C1 segment of cervical spinal cord (tissue), 14 donors: ENCODE data around the gene LONRF2.
"Not testable (repeated sequence)": the region's sequence is repeated elsewhere in the genome, so short reads cannot be mapped to it uniquely, and the experiment has no call there.

Experiments
- DNase-seq, 14 donors: peaks; one replicate each; lab custom pipeline; 2025; lab: John Stamatoyannopoulos, UW

Gene LONRF2

DNA sequence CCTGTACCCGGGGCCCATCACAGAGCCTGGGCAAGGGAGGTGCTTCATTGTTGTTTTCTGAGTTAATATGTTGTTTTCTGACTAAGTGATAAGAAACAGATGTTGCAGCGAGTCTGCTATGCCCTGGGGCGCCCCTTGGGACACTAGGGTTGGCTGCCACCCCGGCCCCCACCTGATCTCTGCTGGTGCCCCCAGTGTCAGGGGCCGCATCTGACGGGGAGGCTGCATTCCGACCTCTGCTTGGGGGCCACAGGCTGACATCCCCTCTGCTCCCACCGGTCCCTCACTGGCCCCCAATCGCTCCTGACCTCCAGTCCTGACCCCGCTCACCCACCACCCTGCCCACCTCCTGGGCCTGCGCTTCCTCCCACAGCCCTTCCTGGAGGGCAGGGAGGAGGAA is 65.9 kb downstream of the LONRF2 start:
- DNase-seq, result no peak

- DNase-seq, result no peak
Measured at GRCh38 chr2:100254646-100255210, 67.6 kb downstream of the LONRF2 start.

GRCh38 chr2:100253786-100254185 is 68.5 kb downstream of the LONRF2 start:
- DNase-seq, result no peak

GRCh38 chr2:100252811-100253698 is 69.2 kb downstream of the LONRF2 start:
- DNase-seq, result peak in 3 of 14 donors; percentile 6 to 90 (median 18)

GRCh38 chr2:100250645-100251044 is 71.7 kb downstream of the LONRF2 start:
- DNase-seq, result no peak

GRCh38 chr2:100248971-100249370 is 73.3 kb downstream of the LONRF2 start:
- DNase-seq, result no peak

DNA sequence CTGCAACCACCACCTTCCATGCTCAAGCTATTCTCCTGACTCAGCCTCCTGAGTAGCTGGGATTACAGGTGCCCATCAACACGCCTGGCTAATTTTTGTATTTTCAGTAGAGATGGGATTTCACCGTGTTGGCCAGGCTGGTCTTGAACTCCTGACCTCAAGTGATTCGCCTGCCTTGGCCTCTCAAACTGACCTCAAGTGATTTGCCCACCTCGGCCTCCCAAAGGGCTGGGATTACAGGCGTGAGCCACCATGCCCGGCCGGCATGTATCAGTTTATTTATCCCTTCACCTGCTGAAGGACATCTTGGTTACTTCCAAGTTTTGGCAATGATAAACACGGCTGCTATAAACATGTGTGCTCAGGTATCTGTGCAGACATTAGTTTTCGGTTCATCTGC is 73.7 kb downstream of the LONRF2 start:
- DNase-seq, result not testable (repeated sequence)

DNA sequence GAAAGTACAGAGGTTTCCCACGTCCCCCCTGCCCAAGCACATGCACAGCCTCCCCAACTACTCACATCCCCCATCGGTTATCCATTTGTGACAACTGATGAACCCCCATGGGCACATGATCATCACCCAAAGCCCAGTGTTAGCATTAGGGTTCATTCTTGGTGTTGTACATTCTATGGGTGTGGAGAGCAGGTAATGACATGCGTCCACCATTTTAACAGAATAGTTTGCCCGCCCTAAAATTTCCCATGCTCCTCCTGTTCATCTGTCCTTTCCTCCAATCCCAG is 74.3 kb downstream of the LONRF2 start:
- no peak for DNase-seq

GRCh38 chr2:100247256-100248043 is 74.9 kb downstream of the LONRF2 start:
- no peak for DNase-seq

DNA sequence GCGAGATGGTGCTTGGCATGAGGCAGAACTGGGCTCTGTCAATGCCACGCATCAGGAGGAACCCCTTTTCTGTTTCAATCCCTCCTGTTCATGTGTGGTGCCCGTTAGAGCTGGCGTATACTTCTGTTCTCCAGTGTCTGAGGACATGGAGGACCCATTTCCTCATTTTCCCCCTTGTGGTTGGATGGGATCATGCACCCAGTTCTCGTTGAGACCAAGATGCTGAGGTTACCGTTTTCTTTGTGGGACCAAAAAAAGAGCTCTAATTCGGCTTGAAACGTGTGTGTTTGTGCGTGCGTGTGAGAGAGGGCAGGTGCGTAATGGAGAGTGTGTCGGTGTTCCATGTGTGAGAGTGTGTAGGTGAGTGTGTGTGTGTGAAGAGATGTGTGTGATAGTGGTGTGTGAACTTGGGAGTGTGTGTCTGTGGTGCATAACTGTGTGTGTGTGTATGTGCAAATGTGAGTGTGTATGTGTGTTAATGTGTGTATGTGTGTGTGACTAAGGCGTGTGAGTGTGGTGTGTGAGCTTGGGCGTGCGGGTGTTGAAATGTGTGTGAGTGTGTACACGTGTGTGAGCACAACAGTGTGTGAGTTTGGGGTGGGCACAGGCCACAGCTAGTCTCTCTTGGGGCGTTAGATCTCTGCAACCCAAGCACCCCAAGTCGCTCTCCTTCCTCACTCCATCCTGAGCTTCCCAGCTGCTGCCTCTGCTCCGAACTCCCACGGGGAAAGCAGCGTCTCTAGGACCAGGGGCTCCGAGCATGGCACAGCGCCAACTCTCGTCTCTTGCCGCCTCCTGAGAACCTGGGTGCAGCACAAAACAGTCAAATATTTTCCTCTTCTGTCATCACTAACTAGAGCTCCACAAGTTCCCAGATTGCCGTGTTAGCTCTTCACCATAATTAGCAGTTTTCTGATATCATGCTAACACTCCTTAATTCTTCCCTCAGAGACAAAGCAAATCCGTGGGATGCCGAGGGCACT is 75.8 kb downstream of the LONRF2 start:
- peak in 1 of 14 donors; percentile 4 for DNase-seq

DNA sequence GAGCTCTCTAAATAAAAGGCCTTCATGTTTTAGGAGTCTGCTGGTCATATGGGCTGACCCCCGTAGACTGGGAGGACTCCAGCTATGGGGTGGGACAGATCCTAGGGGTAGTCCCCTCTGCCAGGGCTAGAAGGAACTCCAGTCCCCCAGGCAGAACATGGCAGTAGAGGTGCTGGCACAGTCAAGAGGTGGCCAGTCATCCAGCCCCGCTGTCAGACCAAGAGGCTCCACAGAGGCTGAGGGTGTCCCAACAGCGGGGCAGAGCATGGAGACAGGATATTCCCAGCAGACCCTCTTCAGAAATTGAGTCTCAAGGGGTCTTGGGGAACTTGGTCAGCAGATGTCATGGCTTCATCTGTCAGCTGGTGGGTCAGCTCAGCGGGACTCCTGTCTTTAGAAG is 76.6 kb downstream of the LONRF2 start:
- DNase-seq, result no peak

GRCh38 chr2:100244881-100245605 is 77.3 kb downstream of the LONRF2 start:
- no peak for DNase-seq

DNA sequence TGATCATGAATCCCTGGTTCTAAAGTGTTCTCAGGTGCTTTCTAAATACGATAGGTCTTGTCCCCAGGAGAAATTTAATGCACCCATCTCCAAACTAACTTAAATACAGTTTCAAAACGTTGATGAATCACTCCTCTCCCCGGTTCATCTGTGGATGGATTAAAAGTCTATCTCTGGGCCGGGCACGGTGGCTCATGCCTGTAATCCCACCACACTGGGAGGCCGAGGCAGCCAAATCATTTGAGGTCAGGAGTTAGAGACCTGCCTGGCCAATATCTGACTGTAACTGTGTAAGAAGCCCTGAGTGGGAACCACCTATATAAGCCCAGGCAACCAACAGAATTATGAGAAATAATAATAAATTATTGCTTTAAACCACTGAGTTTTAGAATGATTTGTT is 78.7 kb downstream of the LONRF2 start:
- DNase-seq, result no peak

GRCh38 chr2:100242891-100243619 is 79.2 kb downstream of the LONRF2 start:
- DNase-seq, result peak in 7 of 14 donors; percentile 3 to 36 (median 14)

DNA sequence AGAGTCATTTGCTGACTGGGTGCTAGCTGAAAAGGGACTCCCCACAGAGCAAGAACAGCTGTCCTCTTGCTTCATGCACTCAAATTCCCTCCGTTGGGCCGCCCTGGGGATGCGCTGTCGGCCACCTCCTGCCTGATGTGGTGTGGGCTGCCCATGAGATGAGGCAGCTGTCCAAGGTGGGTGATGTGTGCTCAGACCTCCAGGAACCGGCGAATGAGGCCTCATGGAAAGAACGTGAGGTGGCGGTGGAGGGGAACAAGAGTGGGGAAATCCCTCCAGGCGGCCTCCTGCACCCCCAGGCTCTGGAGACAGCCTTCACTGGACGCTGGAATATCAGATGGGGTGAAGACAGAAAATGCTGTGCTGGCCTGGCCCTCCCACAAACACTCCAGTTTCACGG is 79.8 kb downstream of the LONRF2 start:
- DNase-seq, result no peak

DNA sequence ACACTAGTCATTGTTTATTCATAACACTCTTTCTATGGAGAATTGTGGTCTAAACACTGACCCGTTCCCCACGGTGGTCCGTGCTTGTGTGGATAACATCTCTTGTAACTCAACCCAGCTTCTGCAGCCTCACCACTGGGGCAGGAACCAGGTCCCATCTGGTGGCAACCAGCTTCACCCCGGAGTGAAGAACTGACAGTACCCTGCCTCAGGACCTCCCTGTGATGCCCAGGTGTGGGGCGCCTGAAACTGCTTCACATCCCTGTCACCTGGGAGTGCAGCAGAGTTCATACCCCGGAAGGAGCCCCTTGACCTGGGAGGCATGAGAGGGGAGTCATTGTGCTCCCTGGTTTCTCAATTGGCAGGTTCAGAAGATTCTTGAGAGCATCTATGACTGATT is 81.1 kb downstream of the LONRF2 start:
- DNase-seq, result no peak

GRCh38 chr2:100240386-100240785 is 81.9 kb downstream of the LONRF2 start:
- no peak for DNase-seq

- DNase-seq, result no peak
Measured at GRCh38 chr2:100239486-100240210, 82.7 kb downstream of the LONRF2 start.

- no peak for DNase-seq
Measured at GRCh38 chr2:100238471-100238870, 83.8 kb downstream of the LONRF2 start.
